Measurements from ENCODE around the gene IFT122.

Gene IFT122

DNA sequence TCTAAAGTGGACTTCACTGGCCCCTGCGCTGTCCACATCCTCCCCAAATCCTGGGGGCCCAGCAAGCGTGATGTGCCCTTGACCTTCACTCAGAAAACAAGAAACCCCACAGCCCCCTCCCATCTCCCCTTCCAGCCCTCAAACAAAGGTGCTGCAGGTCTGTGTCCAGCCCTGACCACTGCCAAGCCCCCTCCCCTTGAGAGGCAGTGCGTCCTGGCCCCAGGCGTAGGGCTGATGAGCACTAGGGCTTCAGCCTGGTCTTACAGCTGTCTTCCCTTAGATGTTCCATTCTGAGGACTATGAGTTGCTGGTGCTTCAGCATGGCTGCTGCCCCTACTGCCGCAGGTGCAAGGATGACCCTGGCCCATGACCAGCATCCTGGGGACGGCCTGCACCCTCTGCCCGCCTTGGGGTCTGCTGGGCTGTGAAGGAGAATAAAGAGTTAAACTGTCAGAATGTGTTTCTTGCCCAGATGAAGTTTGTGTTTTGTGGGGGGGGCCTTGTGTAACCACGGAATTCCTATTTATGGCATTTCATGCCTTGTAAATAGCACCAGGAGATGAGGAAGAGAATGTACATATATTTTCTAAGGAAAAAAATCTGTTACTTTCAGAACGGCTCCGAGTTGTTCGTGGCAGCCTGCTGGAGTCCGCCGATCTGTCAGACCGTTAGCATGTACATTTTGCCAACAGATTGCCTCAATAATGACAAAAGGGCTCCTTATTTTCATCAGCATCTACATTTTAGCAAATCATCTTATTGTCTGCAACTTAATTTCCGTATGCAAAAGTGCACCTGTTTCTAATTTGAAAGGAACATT, 80.1 kb downstream of the IFT122 start:
- DNase-seq, result no peak

DNA sequence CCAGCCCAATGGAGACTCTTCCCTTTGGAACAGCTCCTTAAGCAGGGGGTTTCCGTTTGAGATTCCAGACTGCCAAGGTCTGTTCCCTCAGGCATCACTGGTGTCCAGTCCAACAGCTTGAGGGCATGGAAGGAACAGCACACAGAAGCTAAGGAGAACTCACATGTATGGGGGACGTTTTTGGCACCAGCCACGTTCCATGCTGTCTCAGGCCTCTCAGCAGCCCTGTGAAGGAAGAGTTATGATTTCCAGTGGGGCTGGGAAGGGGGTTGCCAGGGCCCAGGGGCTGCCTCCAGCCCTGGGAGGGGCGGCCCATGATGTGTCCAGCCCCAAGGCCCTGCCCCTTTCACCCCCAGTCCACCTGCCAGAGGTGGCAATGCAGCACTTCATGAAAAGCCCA, 80.9 kb downstream of the IFT122 start:
- no peak for DNase-seq

- DNase-seq, result no peak
Measured at GRCh38 chr3:129521611-129522010, 81.6 kb downstream of the IFT122 start.

DNA sequence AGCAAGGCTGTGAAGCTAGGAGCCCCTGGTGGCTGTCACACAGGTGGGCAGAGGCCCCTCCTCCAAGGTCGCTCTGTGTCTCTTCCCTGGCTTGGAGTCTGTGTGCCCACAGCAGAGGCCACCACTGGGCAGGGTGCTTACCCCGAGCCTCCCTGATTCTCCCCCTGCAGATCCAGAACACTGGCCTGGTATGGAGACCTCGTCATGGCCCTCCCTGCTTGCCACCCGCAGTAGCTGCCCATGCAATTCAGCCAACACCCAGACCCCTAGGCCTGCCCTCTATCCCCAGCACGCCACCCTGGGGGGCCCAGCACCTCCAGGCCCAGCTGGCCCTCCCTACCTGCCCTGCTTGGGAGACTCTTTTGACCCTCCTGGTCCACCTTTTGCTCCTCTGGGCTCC, 82.9 kb downstream of the IFT122 start:
- no peak for DNase-seq

- no peak for DNase-seq
Measured at GRCh38 chr3:129524081-129524480, 84.1 kb downstream of the IFT122 start.

DNA sequence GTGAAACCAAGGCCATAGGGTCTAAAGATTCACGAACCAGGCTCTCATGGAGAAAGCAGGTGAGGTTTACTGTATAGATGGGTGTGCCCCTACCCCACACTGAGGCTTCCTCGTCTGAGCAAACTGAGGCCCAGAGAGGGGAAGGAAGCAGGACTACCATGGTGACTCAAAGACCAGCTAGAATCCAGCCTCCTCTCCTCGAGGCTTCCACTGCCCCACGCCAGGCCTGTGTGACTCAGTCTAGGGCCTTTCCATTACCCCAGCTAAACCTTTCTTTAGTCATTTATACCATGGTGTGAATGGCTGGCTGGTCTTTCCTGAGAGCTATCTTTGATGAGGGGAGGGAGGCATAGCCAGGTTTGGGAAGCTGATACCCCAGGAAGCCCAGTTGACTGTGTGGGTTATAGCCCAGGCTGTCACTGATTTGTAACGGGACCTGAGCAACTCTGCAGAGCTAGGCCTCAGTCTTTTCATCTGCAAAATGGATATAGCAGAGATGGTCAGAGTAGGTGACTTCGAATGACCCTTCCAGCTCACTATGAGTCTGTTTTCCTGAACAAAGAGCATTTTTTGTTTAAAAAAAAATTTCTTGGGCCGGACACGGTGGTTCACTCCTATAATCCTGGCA, 85.4 kb downstream of the IFT122 start:
- DNase-seq, result no peak

- DNase-seq, result no peak
Measured at GRCh38 chr3:129526121-129526900, 86.3 kb downstream of the IFT122 start.

GRCh38 chr3:129527262-129527661, 87.2 kb downstream of the IFT122 start:
- DNase-seq, result no peak

- DNase-seq, result no peak
Measured at GRCh38 chr3:129528589-129529100, 88.6 kb downstream of the IFT122 start, which contains the start of gene RHO. TSS of gene RHO (plus strand) at chr3:129528639. CDS start at chr3:129528734, 95 bp downstream.

- DNase-seq, result no peak
Measured at GRCh38 chr3:129529436-129530210, 89.6 kb downstream of the IFT122 start.

DNA sequence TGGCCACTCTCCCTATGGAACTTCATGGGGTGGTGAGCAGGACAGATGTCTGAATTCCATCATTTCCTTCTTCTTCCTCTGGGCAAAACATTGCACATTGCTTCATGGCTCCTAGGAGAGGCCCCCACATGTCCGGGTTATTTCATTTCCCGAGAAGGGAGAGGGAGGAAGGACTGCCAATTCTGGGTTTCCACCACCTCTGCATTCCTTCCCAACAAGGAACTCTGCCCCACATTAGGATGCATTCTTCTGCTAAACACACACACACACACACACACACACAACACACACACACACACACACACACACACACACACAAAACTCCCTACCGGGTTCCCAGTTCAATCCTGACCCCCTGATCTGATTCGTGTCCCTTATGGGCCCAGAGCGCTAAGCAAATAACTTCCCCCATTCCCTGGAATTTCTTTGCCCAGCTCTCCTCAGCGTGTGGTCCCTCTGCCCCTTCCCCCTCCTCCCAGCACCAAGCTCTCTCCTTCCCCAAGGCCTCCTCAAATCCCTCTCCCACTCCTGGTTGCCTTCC, 90.3 kb downstream of the IFT122 start:
- no peak for DNase-seq

DNA sequence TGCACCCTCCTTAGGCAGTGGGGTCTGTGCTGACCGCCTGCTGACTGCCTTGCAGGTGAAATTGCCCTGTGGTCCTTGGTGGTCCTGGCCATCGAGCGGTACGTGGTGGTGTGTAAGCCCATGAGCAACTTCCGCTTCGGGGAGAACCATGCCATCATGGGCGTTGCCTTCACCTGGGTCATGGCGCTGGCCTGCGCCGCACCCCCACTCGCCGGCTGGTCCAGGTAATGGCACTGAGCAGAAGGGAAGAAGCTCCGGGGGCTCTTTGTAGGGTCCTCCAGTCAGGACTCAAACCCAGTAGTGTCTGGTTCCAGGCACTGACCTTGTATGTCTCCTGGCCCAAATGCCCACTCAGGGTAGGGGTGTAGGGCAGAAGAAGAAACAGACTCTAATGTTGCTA, 90.8 kb downstream of the IFT122 start:
- no peak for DNase-seq

DNA sequence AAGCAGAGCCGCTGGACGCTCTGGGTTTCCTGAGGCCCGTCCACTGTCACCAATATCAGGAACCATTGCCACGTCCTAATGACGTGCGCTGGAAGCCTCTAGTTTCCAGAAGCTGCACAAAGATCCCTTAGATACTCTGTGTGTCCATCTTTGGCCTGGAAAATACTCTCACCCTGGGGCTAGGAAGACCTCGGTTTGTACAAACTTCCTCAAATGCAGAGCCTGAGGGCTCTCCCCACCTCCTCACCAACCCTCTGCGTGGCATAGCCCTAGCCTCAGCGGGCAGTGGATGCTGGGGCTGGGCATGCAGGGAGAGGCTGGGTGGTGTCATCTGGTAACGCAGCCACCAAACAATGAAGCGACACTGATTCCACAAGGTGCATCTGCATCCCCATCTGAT, 91.7 kb downstream of the IFT122 start:
- DNase-seq, result no peak

DNA sequence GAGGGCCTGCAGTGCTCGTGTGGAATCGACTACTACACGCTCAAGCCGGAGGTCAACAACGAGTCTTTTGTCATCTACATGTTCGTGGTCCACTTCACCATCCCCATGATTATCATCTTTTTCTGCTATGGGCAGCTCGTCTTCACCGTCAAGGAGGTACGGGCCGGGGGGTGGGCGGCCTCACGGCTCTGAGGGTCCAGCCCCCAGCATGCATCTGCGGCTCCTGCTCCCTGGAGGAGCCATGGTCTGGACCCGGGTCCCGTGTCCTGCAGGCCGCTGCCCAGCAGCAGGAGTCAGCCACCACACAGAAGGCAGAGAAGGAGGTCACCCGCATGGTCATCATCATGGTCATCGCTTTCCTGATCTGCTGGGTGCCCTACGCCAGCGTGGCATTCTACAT, 92.2 kb downstream of the IFT122 start:
- no peak for DNase-seq

- DNase-seq, result no peak
Measured at GRCh38 chr3:129533406-129533805, 93.4 kb downstream of the IFT122 start.

- no peak for DNase-seq
Measured at GRCh38 chr3:129534428-129535027, 94.5 kb downstream of the IFT122 start.

- DNase-seq, result no peak
Measured at GRCh38 chr3:129535075-129535474, 95.1 kb downstream of the IFT122 start.

GRCh38 chr3:129536374-129536667, 96.3 kb downstream of the IFT122 start:
- DNase-seq, result no peak

DNA sequence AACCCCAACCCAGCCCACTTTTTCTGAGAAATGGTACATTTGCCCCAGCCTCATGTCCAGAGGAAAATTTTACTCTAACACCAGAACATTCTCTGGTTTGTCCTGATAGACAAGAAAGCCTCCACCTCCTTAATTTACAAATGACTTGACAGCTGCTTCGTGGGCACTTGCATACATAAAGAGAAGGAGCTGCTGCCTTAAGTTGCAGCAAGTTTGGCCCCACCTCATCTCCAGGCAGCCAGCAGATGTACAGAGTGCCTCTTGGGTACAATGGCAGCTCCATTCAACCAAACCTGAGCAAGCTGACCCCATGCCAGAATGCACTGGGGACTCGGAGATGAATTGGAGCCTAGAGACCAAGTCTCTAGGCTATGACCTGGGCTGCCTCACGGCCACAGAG, 96.8 kb downstream of the IFT122 start:
- DNase-seq, result no peak

GRCh38 chr3:129539206-129539605, 99.2 kb downstream of the IFT122 start:
- DNase-seq, result no peak

DNA sequence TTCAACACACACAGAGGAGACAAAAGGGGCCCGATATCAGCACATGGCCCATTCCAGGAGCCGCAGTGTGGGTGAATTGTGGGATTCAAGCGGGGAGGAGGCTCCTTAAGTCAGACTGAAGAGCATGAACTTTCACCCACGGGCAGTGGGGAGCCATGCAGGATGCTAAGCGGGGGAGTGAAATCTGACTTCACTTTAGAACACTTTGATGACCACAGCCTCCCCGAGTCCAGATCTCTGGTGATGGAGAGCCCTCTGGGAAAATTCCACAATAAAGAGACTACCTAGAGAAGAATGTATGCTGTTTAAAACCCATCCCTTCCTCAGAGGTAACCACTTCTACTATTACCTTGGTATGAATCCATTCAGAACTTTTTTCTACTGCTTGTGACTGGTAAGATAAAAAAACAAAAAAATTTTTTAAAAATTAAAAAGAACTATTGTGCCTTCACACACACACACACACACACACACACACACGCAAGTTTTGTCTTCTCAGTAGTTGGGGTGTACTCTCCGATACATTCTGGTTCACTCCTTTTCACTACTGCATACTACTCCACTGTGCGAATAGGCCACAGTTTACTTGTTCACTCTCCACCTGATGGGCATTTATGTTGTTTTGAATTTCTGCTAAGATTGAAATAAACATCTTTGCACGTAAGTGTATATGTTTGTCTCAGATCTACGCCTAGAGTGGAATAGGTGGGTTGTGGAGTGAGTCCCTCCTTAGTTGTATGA, 100.9 kb downstream of the IFT122 start:
- no peak for DNase-seq
